DND-41 (cell line): ENCODE measurements around the gene GPC3.

Source experiments
- ATAC-seq: fragments of 200-7000 bp; cut with Tn5 transposase; 3 replicates; pipeline ENCODE4 v1.9.1; 2021; ENCODE audit warnings: low read depth; ENCODE audit not compliant: insufficient read depth
- DNase-seq: peaks from one replicate; pipeline ENCODE4 v3.0.0-alpha.2; 2020
- H2AFZ ChIP-seq: 2 replicates; pipeline ENCODE4 v1.6.0; 2012; ENCODE audit warnings: low read depth, low read length
- H3K27ac ChIP-seq: 2 replicates; pipeline ENCODE4 v1.5.1; 2012; ENCODE audit warnings: low read length, inconsistent platforms
- H3K27me3 ChIP-seq: fragments of 200-600 bp; sonication (generic); 2 replicates; pipeline ENCODE4 v1.6.0; 2012; ENCODE audit warnings: low read length, mild to moderate bottlenecking, inconsistent platforms; ENCODE audit not compliant: insufficient read depth, poor library complexity
- H3K36me3 ChIP-seq: 2 replicates; pipeline ENCODE4 v1.5.1; 2012; ENCODE audit warnings: low read length, inconsistent platforms; ENCODE audit not compliant: insufficient read depth
- H3K4me1 ChIP-seq: 2 replicates; pipeline ENCODE4 v1.5.1; 2012; ENCODE audit warnings: mild to moderate bottlenecking, low read length; ENCODE audit not compliant: insufficient read depth
- H3K4me2 ChIP-seq: 2 replicates; pipeline ENCODE4 v1.6.0; 2012; ENCODE audit warnings: mild to moderate bottlenecking, moderate library complexity, low read length, inconsistent platforms; ENCODE audit not compliant: insufficient read depth
- H3K4me3 ChIP-seq, 2 experiments: fragments of 200-600 bp in 1 of 2; shearing (Covaris generic) in 1 of 2; 2 replicates each; pipeline ENCODE4 v1.5.1; 2012 to 2016; ENCODE audit warnings: inconsistent platforms in 2 of 2, low read length in 2 of 2, mild to moderate bottlenecking in 2 of 2, low read depth in 1 of 2, moderate library complexity in 1 of 2
- H3K79me2 ChIP-seq: 2 replicates; pipeline ENCODE4 v1.6.0; 2012; ENCODE audit warnings: low read length, inconsistent platforms; ENCODE audit not compliant: insufficient read depth
- H3K9ac ChIP-seq: 2 replicates; pipeline ENCODE4 v1.6.0; 2012; ENCODE audit warnings: low read depth, mild to moderate bottlenecking, inconsistent platforms, low read length, moderate library complexity
- H3K9me3 ChIP-seq: 2 replicates; pipeline ENCODE4 v1.5.1; 2012; ENCODE audit warnings: low read length, moderate library complexity, mild to moderate bottlenecking, inconsistent platforms; ENCODE audit not compliant: insufficient read depth, severe bottlenecking
- H4K20me1 ChIP-seq: 2 replicates; pipeline ENCODE4 v1.6.0; 2012; ENCODE audit warnings: low read length; ENCODE audit not compliant: insufficient read depth
- EZH2 ChIP-seq: IDR thresholded peaks from 3 replicates; pipeline ENCODE4 v1.6.1; 2012; ENCODE audit warnings: borderline replicate concordance, low read depth, mild to moderate bottlenecking, moderate library complexity, low read length, inconsistent platforms; ENCODE audit not compliant: severe bottlenecking
- TF ChIP-seq, protein P1 (sequence below): IDR thresholded peaks from 2 replicates; pipeline ENCODE4 v1.5.1; 2012; ENCODE audit warnings: borderline replicate concordance, low read length, moderate library complexity, mild to moderate bottlenecking; ENCODE audit not compliant: poor library complexity, severe bottlenecking; ENCODE audit errors: extremely low read depth

GPC3 gene

GRCh38 chrX:133541021-133541420 is 444.4 kb downstream of the GPC3 start:
- ATAC-seq (no peak), DNase-seq (no peak)
- no peaks in the 10 kb centered on the region for H3K36me3 ChIP-seq
- no peaks in the 10 kb centered on the region for H3K9me3 ChIP-seq
- H3K9ac ChIP-seq: no peak overlapping the region
- no peaks in the 10 kb centered on the region for H4K20me1 ChIP-seq
- H3K4me2 ChIP-seq: no peak overlapping the region
- no peak overlapping the region for H2AFZ ChIP-seq
- no peak overlapping the region for H3K27ac ChIP-seq
- H3K4me1 ChIP-seq: no peaks in the 10 kb centered on the region
- H3K27me3 ChIP-seq: no peaks in the 10 kb centered on the region
- TF ChIP-seq, protein P1, sequence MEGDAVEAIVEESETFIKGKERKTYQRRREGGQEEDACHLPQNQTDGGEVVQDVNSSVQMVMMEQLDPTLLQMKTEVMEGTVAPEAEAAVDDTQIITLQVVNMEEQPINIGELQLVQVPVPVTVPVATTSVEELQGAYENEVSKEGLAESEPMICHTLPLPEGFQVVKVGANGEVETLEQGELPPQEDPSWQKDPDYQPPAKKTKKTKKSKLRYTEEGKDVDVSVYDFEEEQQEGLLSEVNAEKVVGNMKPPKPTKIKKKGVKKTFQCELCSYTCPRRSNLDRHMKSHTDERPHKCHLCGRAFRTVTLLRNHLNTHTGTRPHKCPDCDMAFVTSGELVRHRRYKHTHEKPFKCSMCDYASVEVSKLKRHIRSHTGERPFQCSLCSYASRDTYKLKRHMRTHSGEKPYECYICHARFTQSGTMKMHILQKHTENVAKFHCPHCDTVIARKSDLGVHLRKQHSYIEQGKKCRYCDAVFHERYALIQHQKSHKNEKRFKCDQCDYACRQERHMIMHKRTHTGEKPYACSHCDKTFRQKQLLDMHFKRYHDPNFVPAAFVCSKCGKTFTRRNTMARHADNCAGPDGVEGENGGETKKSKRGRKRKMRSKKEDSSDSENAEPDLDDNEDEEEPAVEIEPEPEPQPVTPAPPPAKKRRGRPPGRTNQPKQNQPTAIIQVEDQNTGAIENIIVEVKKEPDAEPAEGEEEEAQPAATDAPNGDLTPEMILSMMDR: no peak
- TF ChIP-seq EZH2: no peak
- H3K79me2 ChIP-seq: no peaks in the 10 kb centered on the region
- H3K4me3 ChIP-seq: no peak overlapping the region

- H2AFZ ChIP-seq: no peak overlapping the region
Observed at GRCh38 chrX:133538148-133538547, 447.2 kb downstream of the GPC3 start.

GRCh38 chrX:133537142-133537541 is 448.3 kb downstream of the GPC3 start:
- Histone ChIP-seq H3K27me3 (no peaks in the 10 kb centered on the region), H4K20me1 (no peaks in the 10 kb centered on the region), H3K4me3 (no peak overlapping the region), H3K4me2 (no peak overlapping the region), H3K36me3 (no peaks in the 10 kb centered on the region), H3K4me1 (no peaks in the 10 kb centered on the region), H3K79me2 (no peaks in the 10 kb centered on the region), H2AFZ (no peak overlapping the region), H3K9me3 (no peaks in the 10 kb centered on the region), H3K9ac (no peak overlapping the region), H3K27ac (no peak overlapping the region)
- ATAC-seq: no peak
- no peak for DNase-seq
- no peak for TF ChIP-seq EZH2
- TF ChIP-seq, protein P1: no peak

More at GRCh38 chrX:133538148-133538547, 447.2 kb downstream of the GPC3 start:
- Histone ChIP-seq H3K79me2 (no peaks in the 10 kb centered on the region), H3K27me3 (no peaks in the 10 kb centered on the region), H3K4me1 (no peaks in the 10 kb centered on the region), H3K36me3 (no peaks in the 10 kb centered on the region), H3K4me3 (no peak overlapping the region), H4K20me1 (no peaks in the 10 kb centered on the region), H3K4me2 (no peak overlapping the region), H3K27ac (no peak overlapping the region), H3K9me3 (no peaks in the 10 kb centered on the region), H3K9ac (no peak overlapping the region)
- DNase-seq: no peak
- ATAC-seq: no peak
- no peak for TF ChIP-seq EZH2
- TF ChIP-seq, protein P1: no peak

DNA sequence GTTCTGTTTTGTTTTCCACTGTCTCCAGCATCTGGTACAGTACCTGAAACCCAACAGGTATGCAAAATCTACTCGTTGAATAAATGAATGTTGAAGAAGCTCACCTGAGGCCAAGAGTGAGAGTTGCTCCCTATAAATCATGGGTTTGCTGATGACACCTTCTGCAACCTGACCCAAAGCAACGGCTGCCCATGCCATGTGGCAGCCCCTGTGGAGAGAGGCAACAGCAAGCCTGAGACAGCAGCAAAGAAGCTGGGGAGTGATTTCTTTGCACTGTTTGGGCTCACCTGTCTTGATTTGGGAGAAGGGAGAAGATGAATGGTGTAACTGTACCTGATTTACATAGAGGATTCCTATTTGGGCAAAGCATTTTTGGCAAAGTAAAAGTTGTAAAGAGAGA is 450.3 kb downstream of the GPC3 start:
- Histone ChIP-seq H3K4me2 (no peak overlapping the region), H2AFZ (no peak overlapping the region), H3K27me3 (no peaks in the 10 kb centered on the region), H4K20me1 (no peaks in the 10 kb centered on the region), H3K79me2 (no peaks in the 10 kb centered on the region), H3K27ac (no peak overlapping the region), H3K36me3 (no peaks in the 10 kb centered on the region), H3K9ac (no peak overlapping the region), H3K4me1 (no peaks in the 10 kb centered on the region), H3K4me3 (no peak overlapping the region), H3K9me3 (no peaks in the 10 kb centered on the region)
- TF ChIP-seq, protein P1: no peak
- TF ChIP-seq EZH2: no peak
- DNase-seq: no peak
- ATAC-seq: no peak
